ENCODE results near the gene TMEM44.
"Not testable (repeated sequence)": the region's sequence is repeated elsewhere in the genome, so short reads cannot be mapped to it uniquely, and the experiment has no call there.

The TMEM44 gene

GRCh38 chr3:194554473-194555123 lies 78.6 kb downstream of the TMEM44 start:
- peak; percentile 41 for DNase-seq

GRCh38 chr3:194552327-194552949 lies 80.8 kb downstream of the TMEM44 start:
- no peak for DNase-seq

- DNase-seq: no peak
Observed at GRCh38 chr3:194549853-194550252, 83.4 kb downstream of the TMEM44 start.

- peak; percentile 30 for DNase-seq
Observed at GRCh38 chr3:194548346-194549321, 84.6 kb downstream of the TMEM44 start.

GRCh38 chr3:194547042-194547441 lies 86.2 kb downstream of the TMEM44 start:
- no peak for DNase-seq

GRCh38 chr3:194545538-194545937 lies 87.7 kb downstream of the TMEM44 start:
- DNase-seq: not testable (repeated sequence)

GRCh38 chr3:194543550-194543949 lies 89.7 kb downstream of the TMEM44 start:
- no peak for DNase-seq

- no peak for DNase-seq
Observed at GRCh38 chr3:194541483-194541882, 91.7 kb downstream of the TMEM44 start.

GRCh38 chr3:194540274-194540905 lies 92.8 kb downstream of the TMEM44 start:
- no peak for DNase-seq

- DNase-seq: no peak
Observed at GRCh38 chr3:194539498-194539897, 93.7 kb downstream of the TMEM44 start.

- peak; percentile 79 for DNase-seq
Observed at GRCh38 chr3:194537732-194538247, 95.4 kb downstream of the TMEM44 start.

Data from fibroblast of skin of scalp (primary cell).